ENCODE data around the gene HNRNPA3. TPM values are rescaled to one million over a fixed set of nuclear protein-coding genes. Genes with fewer than 3 reads are reported as not detected.

HNRNPA3 gene
- total and polyA plus RNA-seq, 10 of the 15 experiments (the other 5 are each of a cell fraction or from before 2014, with no cell fraction given) = 40.4 to 343 (median 206) TPM

DNA sequence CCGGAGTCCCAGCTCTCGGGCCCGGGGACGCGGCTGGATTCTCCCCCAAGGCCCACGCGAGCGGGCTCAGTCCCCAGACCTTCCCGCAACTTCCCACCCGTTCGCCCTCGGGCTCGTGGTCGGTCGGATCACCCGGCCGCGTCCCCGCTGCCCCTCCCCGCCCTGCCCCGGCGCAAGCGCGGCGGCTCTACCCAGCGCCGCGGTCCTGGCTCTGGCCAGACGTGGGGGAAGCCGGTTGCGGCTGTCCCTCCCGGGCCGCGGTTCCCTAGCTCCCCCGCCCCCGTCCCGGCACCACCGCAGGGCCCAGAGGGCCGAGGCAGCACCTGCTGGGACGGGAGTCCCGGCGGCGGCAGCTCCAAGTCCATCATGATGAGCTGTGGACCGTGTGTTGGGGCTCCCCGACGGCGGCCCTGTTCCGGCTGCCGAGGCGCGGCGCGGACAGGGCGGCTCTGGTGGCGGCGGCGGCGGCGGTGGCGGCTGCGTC is 51.7 kb downstream of the HNRNPA3 start (continued):
- TF ChIP-seq IRF3 (IDR thresholded peaks at IDR 0.05) (0 out of 2 replicates have a peak, but pooled peaks have one; percentile 17), MYC (IDR thresholded peaks at IDR 0.05; ENCODE audit: insufficient read depth, insufficient read length, insufficient replicate concordance, low read length, severe bottlenecking) (no peak), MEF2A (IDR thresholded peaks at IDR 0.05; ENCODE audit: insufficient read depth, low read depth, low read length) (0 out of 2 replicates have a peak, but pooled peaks have one; percentile 5), IKZF1 (conservative IDR thresholded peaks at IDR 0.05) (peak; percentile 87), BRCA1 (IDR thresholded peaks at IDR 0.05; ENCODE audit: low read depth, low read length) (no peak), TAF1 (IDR thresholded peaks at IDR 0.05; ENCODE audit: borderline replicate concordance, low read depth, low read length) (0 out of 2 replicates have a peak, but pooled peaks have one; percentile 15), CBX5 (IDR thresholded peaks at IDR 0.05; ENCODE audit: low read depth) (no peak), SUPT20H (IDR thresholded peaks at IDR 0.05; ENCODE audit: borderline replicate concordance, control insufficient read depth, low read depth, low read length) (no peak), ZBTB33 (IDR thresholded peaks at IDR 0.05) (no peak), POLR2AphosphoS2 (IDR thresholded peaks at IDR 0.05; ENCODE audit: low read depth, low read length) (peak; percentile 21; the same call in 1 of the 2 replicates), ASH2L (IDR thresholded peaks at IDR 0.05; ENCODE audit: borderline replicate concordance, low read depth) (no peak), ZSCAN29 (IDR thresholded peaks at IDR 0.05) (peak; percentile 77), STAT1 (conservative IDR thresholded peaks at IDR 0.05) (no peak; the same call in 1 of the 2 replicates), SPI1 (IDR thresholded peaks at IDR 0.05; ENCODE audit: borderline replicate concordance, insufficient read depth, low read depth, low read length) (no peak), NR2C2 (IDR thresholded peaks at IDR 0.05; ENCODE audit: borderline replicate concordance, control insufficient read depth, insufficient read length, low read depth) (no peak), EGR1 (IDR thresholded peaks at IDR 0.05; ENCODE audit: borderline replicate concordance in 1 of 2, low read depth in 2 of 2, low read length in 2 of 2) (no peak)
- TF ChIP-seq, protein P1, sequence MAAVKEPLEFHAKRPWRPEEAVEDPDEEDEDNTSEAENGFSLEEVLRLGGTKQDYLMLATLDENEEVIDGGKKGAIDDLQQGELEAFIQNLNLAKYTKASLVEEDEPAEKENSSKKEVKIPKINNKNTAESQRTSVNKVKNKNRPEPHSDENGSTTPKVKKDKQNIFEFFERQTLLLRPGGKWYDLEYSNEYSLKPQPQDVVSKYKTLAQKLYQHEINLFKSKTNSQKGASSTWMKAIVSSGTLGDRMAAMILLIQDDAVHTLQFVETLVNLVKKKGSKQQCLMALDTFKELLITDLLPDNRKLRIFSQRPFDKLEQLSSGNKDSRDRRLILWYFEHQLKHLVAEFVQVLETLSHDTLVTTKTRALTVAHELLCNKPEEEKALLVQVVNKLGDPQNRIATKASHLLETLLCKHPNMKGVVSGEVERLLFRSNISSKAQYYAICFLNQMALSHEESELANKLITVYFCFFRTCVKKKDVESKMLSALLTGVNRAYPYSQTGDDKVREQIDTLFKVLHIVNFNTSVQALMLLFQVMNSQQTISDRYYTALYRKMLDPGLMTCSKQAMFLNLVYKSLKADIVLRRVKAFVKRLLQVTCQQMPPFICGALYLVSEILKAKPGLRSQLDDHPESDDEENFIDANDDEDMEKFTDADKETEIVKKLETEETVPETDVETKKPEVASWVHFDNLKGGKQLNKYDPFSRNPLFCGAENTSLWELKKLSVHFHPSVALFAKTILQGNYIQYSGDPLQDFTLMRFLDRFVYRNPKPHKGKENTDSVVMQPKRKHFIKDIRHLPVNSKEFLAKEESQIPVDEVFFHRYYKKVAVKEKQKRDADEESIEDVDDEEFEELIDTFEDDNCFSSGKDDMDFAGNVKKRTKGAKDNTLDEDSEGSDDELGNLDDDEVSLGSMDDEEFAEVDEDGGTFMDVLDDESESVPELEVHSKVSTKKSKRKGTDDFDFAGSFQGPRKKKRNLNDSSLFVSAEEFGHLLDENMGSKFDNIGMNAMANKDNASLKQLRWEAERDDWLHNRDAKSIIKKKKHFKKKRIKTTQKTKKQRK (IDR thresholded peaks at IDR 0.05; ENCODE audit: low read depth, low read length) = no peak
- TF ChIP-seq, protein P2, sequence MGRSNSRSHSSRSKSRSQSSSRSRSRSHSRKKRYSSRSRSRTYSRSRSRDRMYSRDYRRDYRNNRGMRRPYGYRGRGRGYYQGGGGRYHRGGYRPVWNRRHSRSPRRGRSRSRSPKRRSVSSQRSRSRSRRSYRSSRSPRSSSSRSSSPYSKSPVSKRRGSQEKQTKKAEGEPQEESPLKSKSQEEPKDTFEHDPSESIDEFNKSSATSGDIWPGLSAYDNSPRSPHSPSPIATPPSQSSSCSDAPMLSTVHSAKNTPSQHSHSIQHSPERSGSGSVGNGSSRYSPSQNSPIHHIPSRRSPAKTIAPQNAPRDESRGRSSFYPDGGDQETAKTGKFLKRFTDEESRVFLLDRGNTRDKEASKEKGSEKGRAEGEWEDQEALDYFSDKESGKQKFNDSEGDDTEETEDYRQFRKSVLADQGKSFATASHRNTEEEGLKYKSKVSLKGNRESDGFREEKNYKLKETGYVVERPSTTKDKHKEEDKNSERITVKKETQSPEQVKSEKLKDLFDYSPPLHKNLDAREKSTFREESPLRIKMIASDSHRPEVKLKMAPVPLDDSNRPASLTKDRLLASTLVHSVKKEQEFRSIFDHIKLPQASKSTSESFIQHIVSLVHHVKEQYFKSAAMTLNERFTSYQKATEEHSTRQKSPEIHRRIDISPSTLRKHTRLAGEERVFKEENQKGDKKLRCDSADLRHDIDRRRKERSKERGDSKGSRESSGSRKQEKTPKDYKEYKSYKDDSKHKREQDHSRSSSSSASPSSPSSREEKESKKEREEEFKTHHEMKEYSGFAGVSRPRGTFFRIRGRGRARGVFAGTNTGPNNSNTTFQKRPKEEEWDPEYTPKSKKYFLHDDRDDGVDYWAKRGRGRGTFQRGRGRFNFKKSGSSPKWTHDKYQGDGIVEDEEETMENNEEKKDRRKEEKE (IDR thresholded peaks at IDR 0.05) = no peak
- TF ChIP-seq, protein P3, sequence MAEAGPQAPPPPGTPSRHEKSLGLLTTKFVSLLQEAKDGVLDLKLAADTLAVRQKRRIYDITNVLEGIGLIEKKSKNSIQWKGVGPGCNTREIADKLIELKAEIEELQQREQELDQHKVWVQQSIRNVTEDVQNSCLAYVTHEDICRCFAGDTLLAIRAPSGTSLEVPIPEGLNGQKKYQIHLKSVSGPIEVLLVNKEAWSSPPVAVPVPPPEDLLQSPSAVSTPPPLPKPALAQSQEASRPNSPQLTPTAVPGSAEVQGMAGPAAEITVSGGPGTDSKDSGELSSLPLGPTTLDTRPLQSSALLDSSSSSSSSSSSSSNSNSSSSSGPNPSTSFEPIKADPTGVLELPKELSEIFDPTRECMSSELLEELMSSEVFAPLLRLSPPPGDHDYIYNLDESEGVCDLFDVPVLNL (IDR thresholded peaks at IDR 0.05; ENCODE audit: low read depth, low read length) = no peak
